HCT116 (cell line): ENCODE measurements around the gene NPC2.

Experiments
- EZH2 ChIP-seq: fragments of 200-600 bp; sonication (generic); IDR thresholded peaks from 2 replicates; pipeline ENCODE4 v1.6.1; 2017; ENCODE audit warnings: antibody characterized with exemption, mixed run types
- EZH2phosphoT487 ChIP-seq: fragments of 200-600 bp; IDR thresholded peaks from 2 replicates; pipeline ENCODE4 v1.6.1; 2018; ENCODE audit warnings: antibody characterized with exemption, borderline replicate concordance
- POLR2A ChIP-seq: IDR thresholded peaks from 2 replicates; pipeline ENCODE4 v1.7.0; 2011; ENCODE audit warnings: borderline replicate concordance; ENCODE audit not compliant: insufficient read depth, insufficient read length; ENCODE audit errors: extremely low read depth
- RAD21 ChIP-seq: IDR thresholded peaks from 2 replicates; pipeline ENCODE4 v1.6.1; 2012; ENCODE audit warnings: low read depth, mild to moderate bottlenecking
- SRF ChIP-seq: IDR thresholded peaks from 2 replicates; pipeline ENCODE4 v1.6.1; 2012; ENCODE audit warnings: low read depth
- TF ChIP-seq, protein P1 (sequence below), 3 experiments: fragments of 200-600 bp in 1 of 3; sonication (generic) in 1 of 3; IDR thresholded peaks in 2 of 3; conservative IDR thresholded peaks in 1 of 3; 2 replicates each; pipeline ENCODE4 v1.5.1; 2012 to 2017; ENCODE audit warnings: low read depth in 2 of 3, low read length in 2 of 3, antibody characterized with exemption in 1 of 3, borderline replicate concordance in 1 of 3, control low read depth in 1 of 3, mild to moderate bottlenecking in 1 of 3, mixed read lengths in 1 of 3, mixed run types in 1 of 3, moderate library complexity in 1 of 3; ENCODE audit not compliant: insufficient read depth in 1 of 3
- TF ChIP-seq, protein P2 (sequence below): IDR thresholded peaks from 2 replicates; pipeline ENCODE4 v1.6.1; 2012

DNA sequence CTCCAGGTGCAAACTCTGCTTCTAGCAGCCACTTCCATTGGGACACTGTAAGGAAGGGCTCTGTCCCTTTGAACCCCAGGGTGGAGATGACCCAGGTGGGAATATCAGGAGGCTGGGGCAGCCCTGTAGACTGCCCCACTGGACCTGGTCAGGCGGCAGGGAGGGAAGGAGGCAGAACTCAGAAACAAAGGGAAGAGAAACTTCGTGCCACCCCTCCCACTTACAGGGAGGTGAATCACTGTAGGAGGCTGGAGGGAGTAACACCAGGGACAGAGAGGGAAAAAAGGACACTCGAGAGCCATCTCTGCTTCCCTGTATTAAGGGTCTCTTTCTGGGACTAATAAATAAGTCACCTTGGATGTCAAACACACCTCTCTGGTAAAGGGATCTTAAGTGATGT lies 37.9 kb upstream of the NPC2 start:
- TF ChIP-seq POLR2A (no peak), EZH2phosphoT487 (no peak), SRF (no peak), RAD21 (no peak), EZH2 (no peak)
- TF ChIP-seq, protein P1, sequence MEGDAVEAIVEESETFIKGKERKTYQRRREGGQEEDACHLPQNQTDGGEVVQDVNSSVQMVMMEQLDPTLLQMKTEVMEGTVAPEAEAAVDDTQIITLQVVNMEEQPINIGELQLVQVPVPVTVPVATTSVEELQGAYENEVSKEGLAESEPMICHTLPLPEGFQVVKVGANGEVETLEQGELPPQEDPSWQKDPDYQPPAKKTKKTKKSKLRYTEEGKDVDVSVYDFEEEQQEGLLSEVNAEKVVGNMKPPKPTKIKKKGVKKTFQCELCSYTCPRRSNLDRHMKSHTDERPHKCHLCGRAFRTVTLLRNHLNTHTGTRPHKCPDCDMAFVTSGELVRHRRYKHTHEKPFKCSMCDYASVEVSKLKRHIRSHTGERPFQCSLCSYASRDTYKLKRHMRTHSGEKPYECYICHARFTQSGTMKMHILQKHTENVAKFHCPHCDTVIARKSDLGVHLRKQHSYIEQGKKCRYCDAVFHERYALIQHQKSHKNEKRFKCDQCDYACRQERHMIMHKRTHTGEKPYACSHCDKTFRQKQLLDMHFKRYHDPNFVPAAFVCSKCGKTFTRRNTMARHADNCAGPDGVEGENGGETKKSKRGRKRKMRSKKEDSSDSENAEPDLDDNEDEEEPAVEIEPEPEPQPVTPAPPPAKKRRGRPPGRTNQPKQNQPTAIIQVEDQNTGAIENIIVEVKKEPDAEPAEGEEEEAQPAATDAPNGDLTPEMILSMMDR (IDR thresholded peaks at IDR 0.05 in 2 of 3, conservative IDR thresholded peaks at IDR 0.05 in 1 of 3; ENCODE audit: borderline replicate concordance in 1 of 3, insufficient read depth in 1 of 3, low read depth in 2 of 3, low read length in 2 of 3) = no peak
- TF ChIP-seq, protein P2, sequence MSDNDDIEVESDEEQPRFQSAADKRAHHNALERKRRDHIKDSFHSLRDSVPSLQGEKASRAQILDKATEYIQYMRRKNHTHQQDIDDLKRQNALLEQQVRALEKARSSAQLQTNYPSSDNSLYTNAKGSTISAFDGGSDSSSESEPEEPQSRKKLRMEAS = no peak
